Stimulated activated CD8-positive, alpha-beta memory T cell treated with anti-CD3 and anti-CD28 coated beads, Interleukin-7, amount 100 ng/mL, for 24 hours (primary cell): ENCODE measurements around the gene GFPT1.

Experiments
- DNase-seq: peaks from one replicate; pipeline ENCODE4 v3.0.0-alpha.2; 2020; ENCODE audit warnings: low read depth

The GFPT1 gene

DNA sequence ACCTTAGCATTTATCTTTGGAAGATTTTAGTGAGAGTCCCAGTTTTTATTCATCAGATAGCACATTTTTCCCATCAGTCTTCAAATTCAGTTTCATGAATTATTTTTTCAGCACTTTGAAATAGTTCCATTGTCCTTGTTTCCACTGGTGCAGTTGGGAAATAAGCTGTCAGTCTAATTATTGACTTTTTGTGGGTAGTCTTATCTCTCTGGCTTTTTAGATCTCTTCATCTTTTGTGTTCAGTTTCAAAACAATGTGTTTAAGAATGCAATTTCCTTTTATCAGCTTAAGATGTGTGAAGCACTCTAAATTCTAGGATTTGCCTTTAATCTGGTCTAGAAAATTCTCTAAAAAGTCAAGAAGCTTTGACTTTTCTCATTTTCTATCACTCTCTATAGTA is 70.5 kb downstream of the GFPT1 start:
- DNase-seq = no peak

DNA sequence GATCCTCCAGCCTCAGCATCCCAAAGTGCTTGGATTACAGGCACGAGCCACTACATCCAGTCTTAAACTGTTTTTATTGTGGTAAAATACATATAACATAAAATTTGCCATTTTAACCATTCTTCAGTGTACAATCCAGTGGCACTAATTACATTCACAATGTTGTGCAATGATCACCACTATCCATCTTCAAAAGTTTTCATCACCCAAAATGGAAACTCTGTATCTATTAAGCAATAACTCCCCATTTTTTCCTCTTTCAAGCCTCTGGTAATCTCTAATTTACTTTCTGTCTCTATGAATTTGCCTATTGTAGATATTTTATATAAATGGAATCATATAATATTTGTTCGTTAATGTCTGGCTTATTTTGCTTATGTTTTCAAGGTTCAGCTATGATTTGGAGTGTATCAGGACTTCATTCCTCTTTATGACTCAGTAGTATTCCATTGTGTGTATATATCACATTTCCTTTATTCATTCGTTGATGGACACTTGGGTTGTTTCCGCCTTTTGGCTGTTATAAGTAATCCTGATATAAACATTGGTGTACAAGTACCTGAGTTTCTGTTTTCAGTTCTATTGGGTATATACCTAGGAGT is 71.8 kb downstream of the GFPT1 start:
- no peak for DNase-seq

DNA sequence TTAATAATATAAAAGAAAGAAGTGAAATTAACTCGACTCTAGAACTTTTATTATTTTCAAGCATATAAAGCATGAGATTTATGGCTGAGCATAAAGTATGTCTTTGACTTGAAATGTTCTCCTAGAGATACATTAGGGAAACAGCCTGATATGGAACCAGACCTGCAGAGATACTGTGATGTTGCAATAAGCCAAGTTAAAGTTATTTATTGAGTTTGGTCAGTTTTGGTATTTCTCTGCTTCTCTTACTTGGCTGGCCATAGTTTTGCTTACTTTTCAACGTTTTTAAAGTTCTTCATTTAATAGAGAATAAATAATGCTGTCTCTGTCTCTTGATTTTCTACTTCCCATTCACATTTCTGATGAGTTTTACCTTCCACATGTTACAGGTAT is 76.0 kb downstream of the GFPT1 start:
- no peak for DNase-seq

DNA sequence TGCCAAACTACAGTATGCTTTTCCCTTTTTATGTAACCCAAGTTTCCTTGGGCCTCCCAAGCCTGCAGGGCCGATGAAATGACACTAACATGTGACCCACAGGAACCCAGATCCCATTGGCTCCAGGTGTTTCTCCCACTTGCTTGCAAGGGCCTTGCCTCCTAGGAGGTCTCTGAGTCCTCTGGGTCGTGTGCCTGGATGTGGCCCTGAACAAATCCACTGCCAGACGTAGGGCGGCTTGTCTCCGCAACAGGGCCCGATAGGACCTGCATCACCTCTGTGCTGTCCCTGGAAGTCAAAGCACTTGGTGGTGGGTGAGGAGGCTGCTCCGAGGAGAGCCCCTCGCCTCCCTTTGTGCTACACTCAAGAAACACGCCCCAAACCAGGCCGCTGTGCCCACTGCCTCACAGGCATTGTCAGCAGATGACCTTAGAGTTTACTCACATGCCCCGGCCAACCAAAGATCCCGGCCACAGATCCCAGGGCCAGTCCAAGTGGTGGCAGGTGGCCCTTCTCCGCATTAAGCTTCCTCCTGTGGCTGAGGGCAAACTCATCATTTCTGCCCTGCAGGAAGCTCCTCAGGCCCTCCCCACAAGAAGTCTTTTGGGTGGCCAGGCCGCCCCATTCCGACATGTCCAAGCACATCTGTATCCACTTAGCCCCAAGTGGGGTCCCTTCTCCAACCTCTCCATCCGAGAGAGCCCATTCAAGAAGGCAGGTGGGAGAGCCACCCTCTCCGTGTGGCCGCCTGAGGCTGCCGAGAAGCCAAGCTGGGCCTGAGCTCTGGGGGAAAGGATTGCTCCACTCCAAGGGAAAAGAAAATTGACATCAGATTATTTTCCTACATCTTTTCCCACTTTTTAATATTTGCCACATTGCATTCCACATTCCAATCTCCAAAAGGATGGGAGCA is 76.7 kb downstream of the GFPT1 start:
- DNase-seq = no peak

DNA sequence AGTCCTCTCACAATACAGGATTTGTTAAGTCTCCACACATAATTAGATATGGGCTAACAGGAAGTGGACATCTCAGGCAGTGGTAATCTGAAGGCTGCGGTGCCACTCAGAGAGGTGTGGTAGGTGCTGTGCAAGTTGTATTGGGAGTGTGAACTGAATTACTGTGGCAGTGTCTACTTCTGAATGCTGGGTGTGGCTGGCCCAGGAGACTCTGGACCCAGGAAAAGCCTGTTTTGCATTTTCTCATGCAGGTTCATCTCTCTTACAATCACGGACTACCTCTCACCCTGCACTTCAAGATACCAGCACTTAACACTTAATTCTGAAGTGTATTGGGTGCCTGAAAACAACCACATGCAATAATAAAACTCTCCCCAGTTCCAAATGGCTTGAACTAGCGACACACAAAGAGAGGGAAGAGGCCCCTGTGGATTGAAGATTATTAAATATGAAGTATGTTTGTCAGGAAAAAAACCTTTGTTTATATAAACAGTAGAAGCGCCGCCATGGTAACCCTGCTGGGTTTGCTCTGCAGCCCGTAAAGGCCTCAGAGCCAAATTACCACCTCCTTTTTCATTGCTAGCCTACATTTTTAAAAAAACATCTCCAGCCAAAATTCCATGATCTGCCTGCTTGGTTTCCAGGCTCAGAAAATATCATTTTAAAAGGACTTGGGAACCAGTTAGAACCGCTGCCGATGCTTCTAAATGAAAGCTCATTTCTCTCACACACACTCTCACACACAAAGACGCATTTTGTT is 77.5 kb downstream of the GFPT1 start:
- DNase-seq = no peak

DNA sequence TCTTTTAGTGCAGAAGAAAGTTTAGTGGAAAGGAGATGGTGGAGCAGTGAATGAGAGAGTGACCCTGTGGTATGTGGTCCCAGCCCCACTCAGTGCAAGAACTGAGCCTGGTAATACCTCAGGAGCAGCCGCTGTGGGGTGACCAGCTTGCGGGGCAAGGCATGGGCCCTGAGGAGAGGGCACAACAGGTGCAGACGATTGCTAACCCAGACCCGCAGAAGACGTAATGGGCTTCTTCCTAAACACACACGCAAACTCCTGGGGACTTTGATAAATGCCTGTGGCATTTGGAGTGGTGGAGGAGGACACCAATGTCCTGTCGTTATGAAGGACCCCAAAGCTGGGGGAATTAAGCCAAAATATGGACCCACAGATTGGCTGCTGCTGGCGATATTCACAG is 78.7 kb downstream of the GFPT1 start:
- DNase-seq = no peak

DNA sequence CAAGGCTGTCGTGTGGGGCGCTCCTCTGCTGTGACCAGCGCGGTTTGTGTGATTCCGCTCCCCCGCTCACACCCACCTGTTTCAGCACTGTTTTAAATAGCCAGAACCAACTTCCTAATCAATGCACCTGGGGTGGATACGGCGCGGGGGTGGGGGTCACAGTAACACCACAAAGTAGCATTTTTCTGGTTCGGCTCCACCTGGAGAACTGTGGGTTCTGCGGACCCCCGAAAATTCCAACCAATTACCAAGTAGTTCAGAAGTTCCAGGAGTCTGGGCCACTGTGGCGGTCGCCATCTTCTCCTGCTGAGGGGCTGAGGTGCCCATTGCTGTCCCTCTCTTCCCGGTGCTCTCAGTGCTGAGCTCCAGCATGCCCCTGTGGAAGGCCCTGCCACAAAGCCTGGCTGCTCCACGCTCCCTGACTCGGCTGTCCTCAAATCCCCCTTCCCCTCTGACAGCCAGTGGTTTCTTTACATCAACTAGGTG is 79.4 kb downstream of the GFPT1 start:
- no peak for DNase-seq

DNA sequence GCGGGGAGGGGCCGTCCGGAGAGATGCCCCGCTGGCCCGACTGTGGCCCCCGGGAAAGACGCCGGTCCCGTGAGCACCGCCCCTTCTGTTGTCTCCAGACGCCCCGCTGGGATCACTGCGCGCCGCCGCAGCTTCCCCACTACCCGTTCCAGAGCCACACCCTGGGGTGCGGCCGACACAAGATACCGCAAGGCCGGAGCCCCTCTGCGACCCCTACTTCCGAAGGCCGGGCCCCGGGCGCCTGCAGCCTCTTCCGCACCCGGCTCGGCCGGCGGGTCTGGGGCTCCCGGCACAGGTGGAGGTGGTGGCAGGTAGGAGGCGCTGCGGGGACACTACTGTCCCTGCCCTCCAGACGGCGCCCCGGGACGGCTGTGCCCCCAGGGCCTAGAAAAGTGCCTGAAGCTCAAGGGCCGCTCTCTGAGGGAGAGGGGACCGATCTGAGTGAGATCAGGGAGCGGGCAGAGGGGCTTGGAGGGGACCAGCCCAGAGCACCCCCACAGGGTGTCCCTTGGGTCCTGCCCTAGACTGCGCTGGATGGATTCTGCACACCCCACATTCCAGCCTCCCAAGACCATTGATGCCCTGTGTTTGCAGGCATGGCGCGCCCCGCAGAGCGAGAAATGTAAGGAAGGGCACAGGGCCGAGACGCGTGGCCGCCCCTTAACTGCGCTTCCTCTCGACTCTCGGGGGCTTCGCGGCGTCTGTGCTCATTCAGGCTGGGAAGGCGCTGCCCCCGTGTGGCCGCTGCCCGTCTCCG is 80.0 kb downstream of the GFPT1 start:
- peak; percentile 38 for DNase-seq

DNA sequence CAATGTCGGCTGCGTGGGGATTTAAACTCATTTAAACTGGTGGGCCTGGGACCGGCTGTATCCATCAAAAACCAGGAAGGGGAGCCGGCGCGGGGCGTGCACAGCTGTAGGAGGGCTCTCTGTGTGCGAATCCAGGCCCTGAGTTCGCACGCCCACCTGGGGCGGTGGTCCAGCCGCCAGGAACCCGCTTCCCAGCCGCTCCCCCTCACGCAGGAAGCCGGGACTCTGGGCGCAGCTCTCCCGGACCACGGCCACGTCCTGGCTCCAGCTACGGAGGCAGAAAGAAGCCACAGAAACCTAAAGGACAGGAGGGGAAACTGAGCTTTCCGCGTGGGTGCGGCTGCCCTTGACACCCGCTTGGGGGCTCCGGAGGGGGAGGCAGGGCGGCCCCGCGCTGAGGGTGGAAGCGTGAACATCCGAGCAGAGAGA is 80.6 kb downstream of the GFPT1 start:
- no peak for DNase-seq

DNA sequence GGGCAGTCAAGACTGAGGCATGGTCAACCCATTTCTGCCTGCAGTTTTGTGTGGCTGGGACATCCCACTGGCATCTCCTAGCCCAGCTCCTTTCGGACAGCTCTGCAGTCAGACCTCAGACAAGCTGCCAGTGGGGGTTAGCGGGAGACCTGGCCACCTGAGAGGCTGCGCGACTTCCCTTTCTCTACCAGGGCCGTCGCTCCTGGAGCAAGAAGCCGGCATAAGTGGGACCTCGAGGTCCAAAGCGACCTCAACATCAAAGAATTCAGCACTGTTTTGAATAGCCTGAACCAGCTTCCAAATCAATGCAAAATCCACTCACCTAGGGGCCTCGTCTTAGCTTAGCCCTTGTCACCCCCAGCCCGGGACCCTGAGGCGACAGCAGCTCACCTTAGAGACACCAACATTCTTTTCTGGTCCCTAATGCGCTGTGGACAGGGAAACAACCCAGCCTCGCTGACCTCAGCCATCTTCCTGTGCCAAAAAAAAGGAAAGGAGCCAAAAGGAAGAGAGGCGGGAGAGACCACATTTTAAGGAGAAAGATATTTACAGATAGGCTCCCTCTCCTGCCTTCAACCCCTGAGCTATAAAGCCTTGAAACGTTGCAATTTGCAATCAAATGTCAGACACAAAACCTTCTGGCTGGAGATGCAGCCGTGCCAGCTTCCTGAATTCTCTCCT is 81.2 kb downstream of the GFPT1 start:
- DNase-seq = no peak

DNA sequence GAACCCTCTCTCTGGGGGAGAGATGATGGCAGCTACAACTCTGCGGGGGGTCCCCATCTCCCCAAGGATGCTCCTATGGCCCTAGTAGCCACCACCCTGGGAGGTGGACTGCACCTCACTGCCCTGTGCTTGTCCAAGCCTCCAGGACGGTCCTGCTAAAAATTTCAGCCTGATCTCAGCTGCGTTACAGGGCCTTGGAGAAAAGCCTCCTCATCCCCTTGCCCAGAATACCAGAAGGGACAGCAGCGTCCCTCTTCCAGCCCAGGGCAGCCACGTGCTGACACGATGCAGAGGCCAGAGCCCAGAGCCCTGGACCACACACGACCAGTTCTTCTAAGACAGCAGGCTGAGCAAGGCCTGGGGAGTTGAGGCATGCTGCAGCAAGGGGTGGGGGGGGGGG is 81.9 kb downstream of the GFPT1 start:
- DNase-seq = no peak

DNA sequence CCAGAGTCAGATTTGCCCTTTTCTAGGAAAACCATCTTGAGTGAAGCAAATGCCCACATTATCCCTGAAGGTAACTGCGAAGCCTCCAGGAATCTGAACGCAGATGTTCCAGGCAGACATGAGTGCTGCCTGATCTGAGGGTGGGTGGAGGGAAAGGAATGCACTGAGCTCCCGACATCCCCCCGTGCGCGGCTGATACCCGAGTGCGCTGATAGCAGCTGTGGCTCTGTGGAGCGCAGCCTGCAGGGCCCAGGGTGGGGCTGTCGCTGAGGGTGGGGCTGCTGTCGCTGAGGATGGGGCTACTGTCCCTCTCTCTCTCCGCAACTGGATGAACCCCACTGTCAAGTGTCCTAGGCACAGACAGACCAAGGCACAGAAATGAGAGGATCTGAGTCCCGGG is 82.4 kb downstream of the GFPT1 start:
- DNase-seq = no peak

DNA sequence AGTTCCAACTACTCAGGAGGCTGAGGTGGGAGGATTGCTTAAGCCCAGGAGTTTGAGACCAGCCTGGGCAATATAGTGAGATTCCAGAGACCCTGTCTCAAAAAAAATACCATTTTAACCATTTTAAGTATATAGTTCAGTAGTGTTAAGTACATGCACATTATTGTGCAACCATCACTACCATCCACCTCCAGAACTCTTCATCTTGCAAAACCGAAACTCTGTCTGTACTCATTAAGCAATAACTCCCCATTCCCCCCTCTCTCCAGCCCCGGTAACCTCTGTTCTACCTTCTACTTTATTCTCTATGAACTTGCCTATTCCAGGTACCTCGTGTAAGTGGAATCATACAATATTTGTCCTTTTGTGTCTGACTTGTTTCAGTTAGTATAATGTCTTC is 86.4 kb downstream of the GFPT1 start:
- DNase-seq = no peak

DNA sequence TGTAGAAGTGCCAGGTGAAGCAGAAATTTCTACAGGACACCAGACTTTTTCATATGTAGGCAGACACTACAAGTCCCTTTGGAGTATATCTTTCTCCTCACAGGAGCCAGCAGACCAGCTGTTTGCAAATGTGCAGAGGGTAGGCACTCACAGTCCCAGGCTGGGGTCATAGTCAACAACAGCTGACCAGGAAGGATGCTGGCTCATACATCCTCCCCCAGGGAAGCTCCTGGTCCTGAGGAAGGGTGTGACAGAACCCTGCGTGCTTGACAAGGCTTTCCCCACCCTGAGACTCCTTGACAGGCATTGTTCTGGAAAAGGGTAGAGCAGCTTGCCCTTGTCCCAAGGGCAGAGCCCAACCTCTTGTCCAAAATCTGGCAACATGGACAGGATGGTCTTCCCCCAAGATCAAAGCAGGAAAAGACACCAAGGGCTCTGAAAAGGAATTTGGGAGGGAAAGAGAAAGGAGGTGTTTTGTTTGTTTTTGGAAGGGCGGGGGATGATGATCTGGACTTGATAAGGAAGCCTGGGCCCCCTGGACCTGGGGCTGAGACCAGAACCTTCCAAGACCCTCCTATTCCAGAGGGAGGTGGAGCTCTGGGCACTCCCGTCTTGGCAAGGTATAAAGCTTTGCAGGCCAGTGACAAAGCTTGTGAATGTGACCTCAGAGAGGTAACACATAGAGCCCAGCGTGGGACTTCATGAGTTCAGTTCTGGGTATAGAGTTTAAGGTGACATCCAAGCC is 87.1 kb downstream of the GFPT1 start:
- DNase-seq = no peak

DNA sequence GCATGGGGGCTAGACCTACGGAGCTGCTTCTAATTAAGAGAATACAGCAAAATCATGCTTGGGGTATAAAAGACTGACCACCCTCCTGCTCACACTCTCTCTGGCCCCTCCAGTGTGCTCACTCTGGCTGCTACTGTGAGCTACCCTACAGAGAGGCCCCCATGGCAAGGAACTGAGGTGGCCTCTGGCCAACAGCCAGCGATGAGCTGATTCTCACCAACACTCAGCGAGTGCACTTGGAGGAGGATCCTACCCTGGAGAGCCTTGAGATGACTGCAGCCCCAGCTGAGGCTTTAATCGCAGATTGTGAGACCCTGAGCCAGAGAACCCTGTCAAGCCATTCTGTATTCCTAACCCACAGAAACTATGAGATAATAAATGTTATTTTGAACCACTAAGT is 88.2 kb downstream of the GFPT1 start:
- no peak for DNase-seq

DNA sequence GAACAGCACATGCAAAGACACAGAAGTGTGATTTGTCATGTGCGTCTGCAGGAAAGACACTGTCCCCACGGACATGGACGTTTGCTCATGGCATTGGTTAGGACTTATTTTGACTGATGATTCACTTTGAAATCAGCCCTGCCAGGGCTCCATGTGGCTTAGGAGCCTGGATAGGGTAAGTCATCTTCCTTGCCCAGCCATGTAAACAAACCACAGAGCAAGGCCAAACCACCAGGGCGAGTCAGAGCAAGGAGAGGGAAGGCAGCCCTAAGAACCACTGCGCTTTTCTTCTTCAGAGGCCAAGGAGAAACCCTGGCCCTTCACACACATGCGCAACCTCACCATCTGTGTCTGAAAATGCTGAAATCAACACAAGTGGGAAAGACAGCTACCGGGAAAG is 88.8 kb downstream of the GFPT1 start:
- no peak for DNase-seq

DNA sequence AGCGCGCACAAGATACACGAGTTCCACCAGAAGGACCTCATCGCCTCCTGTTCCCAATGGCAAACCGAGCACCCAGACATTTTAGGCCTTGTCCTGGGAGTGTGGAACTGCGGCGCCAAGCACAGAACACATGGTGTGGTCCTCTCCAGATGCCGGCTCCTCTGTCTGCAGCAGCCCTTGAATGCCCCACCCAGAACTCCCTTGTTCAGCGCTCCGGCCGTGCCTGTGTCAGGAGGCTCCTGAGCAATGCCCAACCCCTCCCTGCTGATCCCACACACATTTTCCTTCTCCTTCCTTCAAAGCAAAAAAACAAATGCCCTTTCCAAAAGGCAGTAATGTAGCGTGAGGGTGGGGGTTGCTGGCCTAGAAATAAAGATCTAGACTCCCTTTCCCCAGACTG is 89.8 kb downstream of the GFPT1 start:
- DNase-seq = no peak

DNA sequence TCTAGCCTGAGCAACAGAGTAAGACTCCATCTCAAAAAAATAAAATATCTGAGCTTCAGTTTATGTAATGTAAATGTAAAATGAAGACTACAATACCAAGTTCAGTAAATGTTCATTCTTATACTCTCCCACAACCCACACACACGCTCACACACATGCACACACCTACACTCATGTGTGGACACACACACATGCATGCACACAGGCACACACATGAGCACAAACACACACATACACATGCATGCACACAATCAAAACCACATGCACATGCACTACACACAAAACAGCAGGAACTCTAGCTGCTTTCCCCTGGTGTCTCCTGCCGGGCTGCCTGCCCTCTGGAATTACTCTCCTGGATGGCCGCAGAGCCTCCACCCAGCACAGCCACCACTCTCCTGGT is 90.6 kb downstream of the GFPT1 start:
- DNase-seq = no peak

DNA sequence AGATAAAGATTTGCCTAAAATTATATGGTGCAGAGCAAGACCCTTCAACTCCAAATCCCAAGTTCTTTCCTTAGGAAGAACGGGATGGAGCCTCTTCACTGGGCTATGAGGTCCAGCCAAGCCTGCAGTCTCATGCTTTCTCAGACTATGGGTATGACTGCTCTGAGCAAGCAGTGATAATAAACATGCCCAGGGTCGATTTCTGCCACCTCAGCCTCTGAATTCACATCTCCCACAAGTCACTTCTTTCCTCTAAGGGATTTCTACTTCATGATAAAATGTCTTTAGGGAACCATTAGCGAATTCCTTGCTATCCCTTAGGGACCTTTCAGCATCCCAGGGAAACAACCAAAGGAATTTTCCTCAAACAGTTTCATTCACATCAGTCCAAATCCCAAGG is 94.8 kb downstream of the GFPT1 start:
- no peak for DNase-seq

DNA sequence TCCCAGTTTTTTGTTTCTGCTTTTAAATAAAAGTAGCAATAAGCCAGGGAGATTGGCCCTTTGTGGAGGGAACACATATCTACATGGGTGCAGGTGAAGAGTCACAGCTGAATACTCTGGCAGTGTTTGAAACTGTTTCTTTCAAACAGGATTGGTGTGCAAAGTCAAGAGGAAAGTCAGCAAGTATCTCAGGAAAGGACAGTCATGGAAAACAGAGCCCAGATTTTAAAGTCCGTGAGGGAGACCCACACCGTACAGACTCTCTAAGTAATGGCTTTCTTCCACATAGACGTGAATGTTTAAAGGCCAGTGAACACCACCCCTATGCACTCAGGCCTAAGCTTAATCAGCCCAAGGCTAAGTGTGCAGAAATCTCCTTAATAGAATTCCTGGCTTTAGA is 95.3 kb downstream of the GFPT1 start:
- no peak for DNase-seq
